Neuronal stem cell (in vitro differentiated cells): ENCODE results near the gene GLI3.

Experiments
- DNase-seq: peaks from one replicate; pipeline ENCODE4 v3.0.0-alpha.2; 2013; ENCODE audit warnings: low spot score
- H2AFZ ChIP-seq: one replicate; pipeline ENCODE4 v1.6.1; 2013; ENCODE audit warnings: mild to moderate bottlenecking, low read length, inconsistent platforms
- H2AK5ac ChIP-seq: 2 replicates; pipeline ENCODE4 v1.6.1; 2013; ENCODE audit warnings: low read depth, mild to moderate bottlenecking, inconsistent platforms, low read length, moderate library complexity, mixed read lengths
- H2BK120ac ChIP-seq: 2 replicates; pipeline ENCODE4 v1.6.1; 2013; ENCODE audit warnings: low read depth, mild to moderate bottlenecking, inconsistent platforms, low read length, moderate library complexity, mixed read lengths
- H2BK12ac ChIP-seq: one replicate; pipeline ENCODE4 v1.6.1; 2013; ENCODE audit warnings: low read length, inconsistent platforms
- H2BK15ac ChIP-seq: 2 replicates; pipeline ENCODE4 v1.6.1; 2013; ENCODE audit warnings: mild to moderate bottlenecking, low read length, inconsistent platforms, mixed read lengths
- H2BK5ac ChIP-seq: one replicate; pipeline ENCODE4 v1.6.1; 2013; ENCODE audit warnings: inconsistent platforms, mild to moderate bottlenecking, low read length, moderate library complexity
- H3K14ac ChIP-seq: one replicate; pipeline ENCODE4 v1.6.1; 2013; ENCODE audit warnings: low read length, inconsistent platforms
- H3K18ac ChIP-seq: 2 replicates; pipeline ENCODE4 v1.6.1; 2013; ENCODE audit warnings: low read length, inconsistent platforms
- H3K23ac ChIP-seq: 2 replicates; pipeline ENCODE4 v1.6.1; 2013; ENCODE audit warnings: low read depth, mild to moderate bottlenecking, mixed read lengths, low read length, inconsistent platforms; ENCODE audit not compliant: poor library complexity
- H3K27ac ChIP-seq: replicated peaks from 3 replicates; pipeline ENCODE4 v1.5.1; 2013; ENCODE audit warnings: low read length, inconsistent platforms
- H3K27me3 ChIP-seq, 3 experiments: 2 replicates each; pipeline ENCODE4 v1.6.1; 2013; ENCODE audit warnings: low read length in 3 of 3, mild to moderate bottlenecking in 2 of 3, inconsistent platforms in 1 of 3, low read depth in 1 of 3, mixed read lengths in 1 of 3, moderate library complexity in 1 of 3; ENCODE audit not compliant: control insufficient read depth in 3 of 3, insufficient read depth in 3 of 3
- H3K36me3 ChIP-seq, 2 donors: replicated peaks in 1 of 2; 2 replicates each; pipeline ENCODE4 v1.6.1; 2013; ENCODE audit warnings: low read length in 2 of 2; ENCODE audit not compliant: control insufficient read depth in 2 of 2, insufficient read depth in 2 of 2
- H3K4ac ChIP-seq: 2 replicates; pipeline ENCODE4 v1.6.1; 2013; ENCODE audit warnings: inconsistent platforms, mild to moderate bottlenecking, low read length, moderate library complexity
- H3K4me1 ChIP-seq, 2 donors: 1 replicate in 1 of 2; 2 replicates in 1 of 2; pipeline ENCODE4 v1.6.1; 2013; ENCODE audit warnings: low read length in 2 of 2, low read depth in 1 of 2; ENCODE audit not compliant: control insufficient read depth in 2 of 2, insufficient read depth in 1 of 2
- H3K4me2 ChIP-seq: one replicate; pipeline ENCODE4 v1.6.1; 2013; ENCODE audit warnings: mild to moderate bottlenecking, low read length, inconsistent platforms; ENCODE audit not compliant: insufficient read depth, poor library complexity, severe bottlenecking
- H3K4me3 ChIP-seq, 2 donors: 2 replicates each; pipeline ENCODE4 v1.5.1; 2013; ENCODE audit warnings: low read length in 2 of 2, mild to moderate bottlenecking in 2 of 2, inconsistent platforms in 1 of 2, moderate library complexity in 1 of 2
- H3K79me1 ChIP-seq: one replicate; pipeline ENCODE4 v1.6.1; 2013; ENCODE audit warnings: low read depth, mild to moderate bottlenecking, inconsistent platforms, low read length, moderate library complexity
- H3K9ac ChIP-seq: one replicate; pipeline ENCODE4 v1.6.1; 2013; ENCODE audit warnings: mild to moderate bottlenecking, low read depth, low read length, inconsistent platforms; ENCODE audit not compliant: poor library complexity
- H3K9me3 ChIP-seq, 2 donors: replicated peaks in 1 of 2; 2 replicates each; pipeline versions ENCODE3 to v1.6.1; 2013; ENCODE audit warnings: low read length in 2 of 2, mild to moderate bottlenecking in 2 of 2, inconsistent platforms in 1 of 2, low read depth in 1 of 2, mixed read lengths in 1 of 2, moderate library complexity in 1 of 2; ENCODE audit not compliant: control insufficient read depth in 2 of 2, insufficient read depth in 1 of 2
- H4K8ac ChIP-seq: one replicate; pipeline ENCODE4 v1.6.1; 2013; ENCODE audit warnings: low read depth, mild to moderate bottlenecking, inconsistent platforms, low read length, moderate library complexity
- H4K91ac ChIP-seq: one replicate; pipeline ENCODE4 v1.6.1; 2013; ENCODE audit warnings: low read length, low read depth, mild to moderate bottlenecking, inconsistent platforms; ENCODE audit not compliant: poor library complexity
- WGBS, 2 donors: extraction: QIAGEN DNeasy Blood & Tissue Kit; methylation state at CpG; one replicate each; pipeline ENCODE4 v1.1.7; 2013; ENCODE audit warnings: missing lambda C conversion rate in 2 of 2, mixed read lengths in 1 of 2; ENCODE audit not compliant: insufficient read length in 2 of 2, insufficient replicate concordance in 1 of 2; ENCODE audit errors: extremely low coverage in 2 of 2; 5-methylcytosine and 5-hydroxymethylcytosine counted together

GLI3 gene

DNA sequence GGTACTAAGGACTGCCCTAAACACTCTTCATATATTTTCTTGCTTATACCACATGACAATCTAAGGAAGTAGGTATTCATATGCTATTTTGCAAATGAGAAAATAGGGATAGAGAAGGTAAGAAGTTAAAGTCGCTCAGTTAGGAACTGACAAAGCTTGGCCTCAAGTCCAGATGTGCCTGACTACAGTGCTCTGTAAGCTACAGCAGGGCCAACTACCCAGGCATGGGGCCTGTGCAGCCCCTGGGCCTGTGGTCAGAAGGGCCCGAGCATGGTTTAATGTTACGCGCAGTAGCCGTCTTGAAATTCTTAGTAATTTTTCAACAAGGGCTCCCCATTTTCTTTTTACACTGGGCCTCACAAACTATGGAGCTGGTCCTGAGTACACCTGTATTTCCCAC, 146.2 kb downstream of the GLI3 start:
- no CpG with 5 or more reads among the region's 5 CpGs for WGBS, 2 donors
- Histone ChIP-seq H3K23ac (no peak overlapping the region), H3K27me3 (no peaks in the 10 kb centered on the region), H2BK5ac (no peak overlapping the region), H3K4me2 (no peak overlapping the region), H3K4ac (no peak overlapping the region), H3K18ac (no peak overlapping the region), H4K91ac (no peak overlapping the region), H3K79me1 (peaks cover 15% of the 10 kb centered on the region), H4K8ac (no peak overlapping the region), H2AFZ (no peak overlapping the region), H2BK12ac (no peak overlapping the region), H3K4me3 (no peak overlapping the region), H3K27ac (no peak overlapping the region), H2BK120ac (no peak overlapping the region), H3K14ac (no peak overlapping the region), H3K36me3 (peaks cover 7 to 31% of the 10 kb centered on the region in 2 donors), H2AK5ac (no peak overlapping the region), H3K9me3 (peaks cover 0 to 7% of the 10 kb centered on the region in 2 donors), H2BK15ac (no peak overlapping the region), H3K4me1 (peaks cover 36 to 40% of the 10 kb centered on the region in 2 donors), H3K9ac (no peak overlapping the region)
- DNase-seq: no peak

- H2BK120ac ChIP-seq: no peak overlapping the region
- H3K9ac ChIP-seq: no peak overlapping the region
- H2BK5ac ChIP-seq: no peak overlapping the region
- H2BK12ac ChIP-seq: no peak overlapping the region
- no peak overlapping the region for H2BK15ac ChIP-seq
- H3K36me3 ChIP-seq: peaks cover 3 to 24% of the 10 kb centered on the region in 2 donors
- H3K18ac ChIP-seq: no peak overlapping the region
- no peak overlapping the region for H3K27ac ChIP-seq
- DNase-seq: no peak
- H3K4ac ChIP-seq: no peak overlapping the region
- H3K4me1 ChIP-seq: peaks cover 36 to 40% of the 10 kb centered on the region in 2 donors
- H4K8ac ChIP-seq: no peak overlapping the region
- WGBS, 2 donors: no CpG with 5 or more reads among the region's 2 CpGs
- no peak overlapping the region for H2AK5ac ChIP-seq
- no peak overlapping the region for H4K91ac ChIP-seq
- no peak overlapping the region for H3K14ac ChIP-seq
- no peak overlapping the region for H2AFZ ChIP-seq
- peaks cover 0 to 5% of the 10 kb centered on the region in 2 donors for H3K9me3 ChIP-seq
- peaks cover 13% of the 10 kb centered on the region for H3K79me1 ChIP-seq
- no peaks in the 10 kb centered on the region for H3K27me3 ChIP-seq
- H3K4me3 ChIP-seq: no peak overlapping the region
- H3K23ac ChIP-seq: no peak overlapping the region
- H3K4me2 ChIP-seq: no peak overlapping the region
Observed at GRCh38 chr7:42090056-42090455, 147.0 kb downstream of the GLI3 start.

- no peak overlapping the region for H2BK5ac ChIP-seq
- DNase-seq: no peak
- no peak overlapping the region for H2AK5ac ChIP-seq
- H3K9me3 ChIP-seq: peaks cover 0 to 17% of the 10 kb centered on the region in 2 donors
- no peak overlapping the region for H3K18ac ChIP-seq
- no peak overlapping the region for H3K4me2 ChIP-seq
- H2BK15ac ChIP-seq: no peak overlapping the region
- no CpG with 5 or more reads among the region's 2 CpGs for WGBS, 2 donors
- no peak overlapping the region for H3K23ac ChIP-seq
- peaks cover 36 to 38% of the 10 kb centered on the region in 2 donors for H3K4me1 ChIP-seq
- H3K9ac ChIP-seq: no peak overlapping the region
- no peak overlapping the region for H3K27ac ChIP-seq
- no peak overlapping the region for H2BK120ac ChIP-seq
- H3K4me3 ChIP-seq: no peak overlapping the region
- H3K4ac ChIP-seq: no peak overlapping the region
- no peak overlapping the region for H2AFZ ChIP-seq
- H3K14ac ChIP-seq: no peak overlapping the region
- H3K27me3 ChIP-seq: no peaks in the 10 kb centered on the region
- H3K79me1 ChIP-seq: peaks cover 12% of the 10 kb centered on the region
- no peak overlapping the region for H2BK12ac ChIP-seq
- peaks cover 0 to 28% of the 10 kb centered on the region in 2 donors for H3K36me3 ChIP-seq
- no peak overlapping the region for H4K8ac ChIP-seq
- H4K91ac ChIP-seq: no peak overlapping the region
Observed at GRCh38 chr7:42087616-42088015, 149.4 kb downstream of the GLI3 start.

GRCh38 chr7:42085531-42085930, 151.5 kb downstream of the GLI3 start:
- no peak overlapping the region for H3K4me3 ChIP-seq
- peaks cover 0 to 17% of the 10 kb centered on the region in 2 donors for H3K9me3 ChIP-seq
- peaks cover 14% of the 10 kb centered on the region for H3K79me1 ChIP-seq
- no peak overlapping the region for H2BK12ac ChIP-seq
- no peak overlapping the region for H4K91ac ChIP-seq
- no peak overlapping the region for H4K8ac ChIP-seq
- peaks cover 0 to 40% of the 10 kb centered on the region in 2 donors for H3K36me3 ChIP-seq
- H3K9ac ChIP-seq: no peak overlapping the region
- H3K14ac ChIP-seq: no peak overlapping the region
- no CpG with 5 or more reads among the region's 3 CpGs for WGBS, 2 donors
- no peak overlapping the region for H2BK120ac ChIP-seq
- H3K27me3 ChIP-seq: no peaks in the 10 kb centered on the region
- no peak overlapping the region for H2BK15ac ChIP-seq
- no peak overlapping the region for H3K23ac ChIP-seq
- no peak overlapping the region for H2BK5ac ChIP-seq
- H3K4ac ChIP-seq: no peak overlapping the region
- no peak for DNase-seq
- H3K18ac ChIP-seq: no peak overlapping the region
- no peak overlapping the region for H3K4me2 ChIP-seq
- H2AFZ ChIP-seq: no peak overlapping the region
- no peak overlapping the region for H3K27ac ChIP-seq
- peaks cover 24% of the 10 kb centered on the region in 2 donors for H3K4me1 ChIP-seq
- H2AK5ac ChIP-seq: no peak overlapping the region
